OCI-LY3 (cell line): ENCODE data around the gene PPP1R3C.

Source experiments
- CTCF ChIP-seq: fragments of 200-600, 300-600 bp; sonication (generic); IDR thresholded peaks from 2 replicates; pipeline ENCODE4 v1.5.1; 2014; ENCODE audit warnings: antibody characterized with exemption, low read length, low read depth
- EZH2phosphoT487 ChIP-seq: fragments of 200-600 bp; shearing (Covaris generic); IDR thresholded peaks from 2 replicates; pipeline ENCODE4 v1.6.1; 2018; ENCODE audit warnings: antibody characterized with exemption, mixed run types, low read depth

- no peak for TF ChIP-seq CTCF
- TF ChIP-seq EZH2phosphoT487: no peak
Observed at GRCh38 chr10:91607646-91608403, 25.0 kb downstream of the PPP1R3C start.
